ENCODE measurements around the gene PDZD8. TPM values are rescaled to one million over a fixed set of nuclear protein-coding genes. Genes with fewer than 3 reads are reported as not detected.
"Not testable (repeated sequence)": the region's sequence is repeated elsewhere in the genome, so short reads cannot be mapped to it uniquely, and the experiment has no call there.

The PDZD8 gene
- total RNA-seq, 1 donor from 2014 or later, result 21.0 TPM

GRCh38 chr10:117313641-117314040 is 61.6 kb downstream of the PDZD8 start:
- no peak overlapping the region for H3K27ac ChIP-seq

GRCh38 chr10:117312430-117312829 is 62.8 kb downstream of the PDZD8 start:
- Histone ChIP-seq H3K4me1 (no peaks in the 10 kb centered on the region), H3K9me3 (no peaks in the 10 kb centered on the region), H3K36me3 (no peaks in the 10 kb centered on the region), H3K27ac (no peak overlapping the region), H3K27me3 (no peaks in the 10 kb centered on the region), H3K4me3 (no peak overlapping the region)
- intact Hi-C loops (cut with DNase I), result no loop called here
- no peak for TF ChIP-seq CTCF (IDR thresholded peaks at IDR 0.05)
- no peak for DNase-seq (ENCODE audit: low spot score in 2 of 2)

More at GRCh38 chr10:117313641-117314040, 61.6 kb downstream of the PDZD8 start:
- Histone ChIP-seq H3K9me3 (no peaks in the 10 kb centered on the region), H3K27me3 (no peaks in the 10 kb centered on the region), H3K4me1 (no peaks in the 10 kb centered on the region), H3K36me3 (no peaks in the 10 kb centered on the region), H3K4me3 (no peak overlapping the region)
- no peak for DNase-seq (ENCODE audit: low spot score in 2 of 2)
- intact Hi-C loops (cut with DNase I), result no loop called here
- TF ChIP-seq CTCF (IDR thresholded peaks at IDR 0.05), result no peak

GRCh38 chr10:117311261-117311660 is 64.0 kb downstream of the PDZD8 start:
- no peak for TF ChIP-seq CTCF (IDR thresholded peaks at IDR 0.05)
- Histone ChIP-seq H3K27me3 (no peaks in the 10 kb centered on the region), H3K27ac (no peak overlapping the region), H3K9me3 (no peaks in the 10 kb centered on the region), H3K4me1 (no peaks in the 10 kb centered on the region), H3K36me3 (no peaks in the 10 kb centered on the region), H3K4me3 (no peak overlapping the region)
- intact Hi-C loops (cut with DNase I), result no loop called here
- DNase-seq (ENCODE audit: low spot score in 2 of 2), result no peak

- Histone ChIP-seq H3K27ac (no peak overlapping the region), H3K4me3 (no peak overlapping the region), H3K9me3 (no peaks in the 10 kb centered on the region), H3K4me1 (no peaks in the 10 kb centered on the region), H3K27me3 (no peaks in the 10 kb centered on the region), H3K36me3 (no peaks in the 10 kb centered on the region)
- no peak for DNase-seq (ENCODE audit: low spot score in 2 of 2)
- TF ChIP-seq CTCF (IDR thresholded peaks at IDR 0.05), result no peak
- intact Hi-C loops (cut with DNase I), result no loop called here
Observed at GRCh38 chr10:117306674-117307073, 68.6 kb downstream of the PDZD8 start.

- H3K27me3 ChIP-seq; H3K4me1 ChIP-seq; DNase-seq (ENCODE audit: low spot score in 2 of 2); H3K36me3 ChIP-seq; intact Hi-C loops (cut with DNase I); H3K4me3 ChIP-seq; H3K27ac ChIP-seq: not testable (repeated sequence)
- peaks cover 0 to 14% of the 10 kb centered on the region in 2 donors for H3K9me3 ChIP-seq
Observed at GRCh38 chr10:117303451-117303850, 71.8 kb downstream of the PDZD8 start.

- no peak for DNase-seq (ENCODE audit: low spot score in 2 of 2)
- no peaks in the 10 kb centered on the region for H3K4me1 ChIP-seq
- intact Hi-C loops (cut with DNase I), result no loop called here
- TF ChIP-seq CTCF (IDR thresholded peaks at IDR 0.05), result no peak
- no peaks in the 10 kb centered on the region for H3K36me3 ChIP-seq
- H3K4me3 ChIP-seq, result no peak overlapping the region
- H3K27me3 ChIP-seq, result no peaks in the 10 kb centered on the region
- H3K9me3 ChIP-seq, result peaks cover 0 to 14% of the 10 kb centered on the region in 2 donors
- no peak overlapping the region for H3K27ac ChIP-seq
Observed at GRCh38 chr10:117300671-117301070, 74.6 kb downstream of the PDZD8 start.

Measured in ascending aorta (tissue), 2 donors.